Stimulated activated CD4-positive, alpha-beta T cell treated with anti-CD3 and anti-CD28 coated beads, Interleukin-15, amount 100 ng/mL, for 48 hours (primary cell): Measurements from ENCODE around the gene SEMA3C.

ENCODE experiments used
- DNase-seq, 2 donors: peaks; one replicate each; pipeline ENCODE4 v3.0.0-alpha.2; 2020; ENCODE audit warnings: low read depth in 2 of 2

SEMA3C gene

DNA sequence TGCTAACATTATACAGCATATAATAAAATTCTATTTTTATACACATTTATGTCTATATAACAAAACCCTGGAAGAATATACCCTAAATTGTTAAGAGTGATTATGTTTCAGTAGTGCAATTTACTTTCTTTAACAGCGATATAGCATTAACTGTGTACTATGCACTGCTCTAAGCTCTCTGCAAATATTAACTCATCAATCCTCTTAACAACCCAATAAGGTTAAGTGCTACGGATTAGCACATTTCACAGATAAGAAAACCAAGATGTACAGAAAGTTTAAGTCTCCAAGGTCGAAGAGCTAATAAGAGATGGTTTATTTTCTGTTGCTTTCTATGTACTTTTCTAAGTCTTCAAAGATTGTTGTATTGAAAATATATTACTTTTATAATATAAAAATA lies 95.8 kb downstream of the SEMA3C start:
- no peak for DNase-seq

DNA sequence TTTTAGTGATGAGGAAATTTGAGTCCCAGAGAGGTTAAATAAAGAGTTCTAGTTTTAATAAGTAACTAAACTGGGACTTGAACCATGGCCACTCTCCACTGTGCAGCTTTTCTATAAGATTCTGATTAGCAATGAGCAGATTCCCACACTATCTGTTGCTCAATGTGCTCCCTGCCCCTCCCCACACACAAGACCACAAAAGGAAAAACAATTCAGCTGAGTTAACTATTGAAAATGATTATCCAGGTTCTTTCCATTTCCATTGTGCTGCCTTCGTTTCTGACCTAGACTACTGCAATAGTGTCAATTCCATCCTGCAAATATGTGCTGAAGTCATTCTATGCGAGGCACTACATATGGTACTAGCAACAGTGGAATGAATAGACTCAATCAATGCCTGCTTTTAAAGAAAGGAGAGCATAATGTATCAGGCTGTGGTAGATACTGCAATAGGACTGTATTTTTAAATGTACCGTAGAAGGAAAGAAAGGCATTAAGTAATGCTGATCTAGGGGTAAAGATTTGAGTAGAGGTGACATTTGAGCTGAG lies 97.0 kb downstream of the SEMA3C start:
- DNase-seq, result no peak

GRCh38 chr7:80819503-80819902 lies 99.3 kb downstream of the SEMA3C start:
- DNase-seq, result no peak

DNA sequence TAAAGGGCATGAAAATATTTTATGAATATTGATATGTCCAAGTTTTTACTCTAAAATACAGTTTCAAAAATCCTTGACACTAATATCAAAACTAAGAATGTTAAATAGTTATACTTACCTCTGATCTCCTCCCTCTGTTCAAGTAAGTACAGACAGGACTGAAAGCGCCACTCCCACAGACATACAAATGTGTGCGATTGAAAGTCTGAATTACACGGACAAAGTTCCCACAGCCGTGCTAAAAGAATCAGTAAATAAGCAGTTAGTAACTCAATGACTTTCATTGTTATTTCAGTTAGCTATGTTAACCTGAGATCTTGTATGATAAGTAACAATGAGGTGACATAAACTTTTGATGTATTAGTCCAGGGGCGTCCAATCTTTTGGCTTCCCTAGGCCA lies 100.7 kb downstream of the SEMA3C start:
- no peak for DNase-seq

- DNase-seq, result no peak
Measured at GRCh38 chr7:80816806-80817205, 102.0 kb downstream of the SEMA3C start.

GRCh38 chr7:80815733-80816132 lies 103.1 kb downstream of the SEMA3C start:
- no peak for DNase-seq

- no peak for DNase-seq
Measured at GRCh38 chr7:80809545-80809944, 109.3 kb downstream of the SEMA3C start.

DNA sequence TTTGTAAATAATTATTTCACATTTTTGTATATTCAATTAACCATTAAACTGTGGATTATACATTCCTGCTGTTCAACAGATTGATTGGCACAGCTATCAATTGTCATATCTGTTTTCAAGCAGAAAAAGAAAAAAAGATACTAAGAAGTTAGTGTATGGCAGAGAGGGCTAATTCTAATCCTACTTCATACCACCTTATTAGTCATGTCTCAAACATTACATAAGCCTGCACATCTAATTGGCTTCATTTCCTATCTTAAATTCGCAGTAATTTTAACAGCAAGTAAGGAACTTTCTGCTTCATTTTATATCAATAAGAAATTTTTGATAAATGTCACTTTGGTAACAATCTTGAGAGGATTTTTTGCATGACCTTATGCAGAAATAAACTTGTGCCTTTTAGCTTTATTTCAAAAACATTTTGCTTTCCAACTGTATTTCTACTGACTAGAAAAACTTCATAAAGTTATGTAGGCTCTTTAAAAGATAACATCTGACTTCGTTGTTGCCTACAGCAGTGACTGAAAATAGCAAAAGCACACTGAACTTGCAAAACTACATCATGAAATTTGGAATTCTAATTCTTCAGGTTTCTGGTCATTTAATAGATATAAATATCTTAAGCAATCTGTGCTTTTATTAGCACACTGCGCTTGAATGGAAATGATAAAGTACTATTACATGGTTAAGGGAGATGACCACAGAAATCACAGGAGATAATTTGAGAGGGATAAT lies 111.5 kb downstream of the SEMA3C start:
- no peak for DNase-seq

DNA sequence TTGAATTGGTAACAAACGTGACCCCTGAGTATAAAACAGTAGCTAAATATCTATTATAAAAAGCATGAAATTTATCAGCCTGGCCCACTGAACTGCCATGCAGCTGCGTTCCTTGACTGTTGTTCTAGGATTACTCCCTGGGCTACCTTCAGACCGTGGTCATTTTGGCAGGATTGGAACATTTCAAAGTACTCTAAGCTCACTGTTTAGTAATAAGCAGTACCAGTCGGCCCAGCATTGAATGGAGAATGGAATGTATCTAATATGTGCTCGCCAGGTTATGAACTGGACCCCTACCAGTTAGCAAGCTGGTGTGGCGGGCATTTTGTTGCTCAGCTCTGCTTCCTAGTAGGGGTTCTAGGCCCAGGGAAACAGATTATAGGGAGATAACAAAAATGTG lies 112.2 kb downstream of the SEMA3C start:
- no peak for DNase-seq

GRCh38 chr7:80804589-80804988 lies 114.3 kb downstream of the SEMA3C start:
- no peak for DNase-seq

DNA sequence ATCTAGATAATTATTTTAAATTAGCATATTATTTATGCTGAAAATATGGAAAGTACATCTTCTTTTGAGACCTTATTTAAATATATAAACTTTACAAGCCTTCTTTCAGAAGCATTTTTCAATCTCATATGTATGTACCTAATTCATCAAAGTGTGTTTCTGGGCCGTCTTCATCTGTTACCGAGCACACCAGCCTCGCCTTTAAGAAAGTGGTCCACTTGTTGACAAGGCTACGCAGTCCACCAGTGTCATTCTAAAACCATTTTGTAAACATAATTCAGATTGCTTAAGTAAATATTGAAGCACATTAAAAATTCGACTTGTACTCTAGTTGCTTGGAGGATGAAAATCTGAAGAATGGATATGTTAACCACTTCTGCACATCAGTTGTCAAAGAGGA lies 116.3 kb downstream of the SEMA3C start:
- no peak for DNase-seq

GRCh38 chr7:80794631-80795573 lies 123.9 kb downstream of the SEMA3C start:
- no peak for DNase-seq

- DNase-seq, result no peak
Measured at GRCh38 chr7:80791509-80791929, 127.3 kb downstream of the SEMA3C start.

- DNase-seq, result no peak
Measured at GRCh38 chr7:80790877-80791276, 128.0 kb downstream of the SEMA3C start.

DNA sequence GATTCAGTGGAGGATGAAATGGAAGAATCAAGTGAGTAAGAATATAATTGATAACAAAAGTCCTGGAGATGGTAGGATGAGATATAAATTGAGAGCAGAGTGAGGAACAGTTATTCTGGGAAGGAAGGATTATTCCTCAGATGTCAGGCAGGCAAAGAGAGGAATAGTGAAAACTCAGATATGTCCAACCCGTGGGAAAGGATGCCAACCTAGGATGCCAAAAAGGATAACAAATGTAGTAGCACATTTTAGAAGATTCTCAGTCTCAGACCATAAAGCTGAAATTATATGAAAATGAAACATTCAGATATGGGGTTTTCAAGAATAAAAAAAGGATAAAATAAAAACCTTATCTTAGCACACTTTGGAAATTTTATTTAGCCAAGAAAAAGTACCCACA lies 131.1 kb downstream of the SEMA3C start:
- no peak for DNase-seq

DNA sequence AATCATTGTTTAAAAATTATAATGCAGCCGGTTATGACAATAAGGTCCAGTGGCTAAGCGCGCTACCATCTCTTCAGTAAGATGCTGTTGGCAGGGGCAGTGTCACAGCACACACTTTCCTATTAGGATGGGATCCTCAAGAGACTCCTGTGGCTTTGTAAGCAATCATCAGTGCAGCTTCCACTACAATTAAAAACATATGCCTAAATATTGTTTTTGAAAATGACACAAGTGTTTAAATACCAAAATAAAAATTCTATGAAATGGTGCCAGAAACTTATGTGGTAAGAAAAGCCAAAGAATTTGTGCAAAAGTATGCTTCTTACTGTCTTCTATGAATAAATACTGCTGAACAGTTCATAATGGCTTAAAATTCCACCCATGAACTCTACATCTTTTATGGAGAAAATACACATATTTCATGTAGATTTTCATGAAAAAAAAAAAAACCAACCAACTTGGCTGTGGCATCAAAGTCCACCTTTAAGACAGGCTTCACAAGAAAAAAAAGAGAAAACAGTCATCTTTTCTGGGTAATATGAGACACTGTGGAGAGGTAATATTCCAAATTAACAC lies 132.8 kb downstream of the SEMA3C start:
- DNase-seq, result no peak

- no peak for DNase-seq
Measured at GRCh38 chr7:80785276-80785675, 133.6 kb downstream of the SEMA3C start.

GRCh38 chr7:80783678-80784327 lies 135.0 kb downstream of the SEMA3C start:
- DNase-seq, result no peak

DNA sequence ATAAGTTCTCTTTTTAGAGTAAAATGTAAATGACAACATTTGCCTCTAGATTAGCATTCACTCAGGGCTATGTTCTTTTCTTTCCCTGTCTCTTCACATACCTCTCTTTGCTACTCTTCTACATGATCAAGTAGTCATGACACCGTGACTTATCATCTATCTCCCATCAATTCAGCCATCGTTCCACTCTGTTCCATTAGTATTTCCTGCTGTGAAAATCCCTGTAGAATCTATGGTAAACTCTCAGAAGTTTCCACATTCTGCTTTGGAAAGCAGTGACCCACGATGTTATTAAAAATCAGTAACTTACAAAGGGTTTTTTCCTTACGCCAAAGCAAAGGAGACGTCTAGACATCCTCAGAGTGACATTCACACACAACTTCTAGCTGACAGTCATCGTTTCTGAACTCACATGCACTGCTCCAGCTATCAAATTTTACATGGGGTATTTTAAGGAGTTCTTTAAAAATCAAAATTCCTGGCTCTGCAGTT lies 135.6 kb downstream of the SEMA3C start:
- DNase-seq, result no peak

DNA sequence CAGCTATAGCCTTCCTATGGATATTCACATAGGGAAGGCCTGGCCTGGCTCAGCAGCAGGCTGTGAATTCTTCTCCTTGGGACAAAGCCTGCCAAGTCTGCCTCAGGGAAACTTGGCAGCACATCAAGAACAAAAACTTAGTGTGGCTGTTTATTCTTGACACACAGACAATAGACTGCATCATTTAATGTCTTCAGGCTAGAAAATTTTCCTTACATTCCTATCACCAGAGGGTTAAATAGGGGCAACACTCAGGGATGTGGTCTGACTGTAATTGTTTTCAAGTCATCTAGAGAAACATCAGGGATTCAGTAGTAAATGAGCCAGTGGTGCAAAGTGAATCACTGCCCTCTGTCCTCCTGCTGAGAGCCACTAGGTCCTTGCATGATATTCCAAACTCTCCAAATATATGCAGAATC lies 137.3 kb downstream of the SEMA3C start:
- no peak for DNase-seq

DNA sequence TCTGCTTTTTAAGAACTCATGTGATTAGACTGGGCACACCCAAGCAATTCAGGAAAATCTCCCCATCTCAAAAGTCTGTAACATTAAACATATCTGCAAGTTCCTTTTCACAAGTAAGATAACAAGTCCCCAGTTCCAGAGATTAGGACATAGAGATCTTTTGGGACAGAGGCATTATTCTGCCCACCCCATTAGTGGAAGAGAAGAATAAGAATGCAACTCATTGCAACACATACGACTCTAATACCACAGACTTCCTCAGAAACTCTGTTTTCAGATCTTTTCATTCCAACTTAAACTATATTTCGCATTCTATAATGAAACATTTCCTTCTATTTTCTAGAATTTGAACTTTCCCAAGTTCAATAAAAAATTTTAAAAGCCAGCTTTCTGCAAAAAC lies 137.7 kb downstream of the SEMA3C start:
- no peak for DNase-seq

GRCh38 chr7:80779456-80779855 lies 139.4 kb downstream of the SEMA3C start:
- no peak for DNase-seq
